Thyroid gland (tissue), 4 donors: ENCODE results near the gene EXOC4.

Source experiments
- CTCF ChIP-seq, 6 experiments: fragments of 200-600 bp in 3 of 6; fragments of 450-650 bp in 3 of 6; sonication (generic) in 3 of 6; IDR thresholded peaks; one replicate each; pipeline ENCODE4 v1.5.1; 2016 to 2019; ENCODE audit warnings: antibody characterized with exemption in 6 of 6, mild to moderate bottlenecking in 2 of 6, inconsistent platforms in 1 of 6, moderate library complexity in 1 of 6
- POLR2A ChIP-seq, 2 donors: fragments of 450-650 bp; IDR thresholded peaks; one replicate each; pipeline ENCODE4 v1.6.1; 2017; ENCODE audit warnings: antibody characterized with exemption in 2 of 2, mild to moderate bottlenecking in 2 of 2, moderate library complexity in 1 of 2

- TF ChIP-seq CTCF (IDR thresholded peaks at IDR 0.05) (no peak), POLR2A (IDR thresholded peaks at IDR 0.05) (no peak)
Observed at GRCh38 chr7:133829336-133829897, 576.5 kb downstream of the EXOC4 start.
